ENCODE data around the gene POU3F1.

The POU3F1 gene

GRCh38 chr1:38046333-38046883, at the start of gene POU3F1:
POU3F1 (minus strand) TSS chr1:38046793; CDS start chr1:38046743, 50 bp downstream.
- DNase-seq (ENCODE audit: insufficient read length, low spot score) = no peak
- FAIRE-seq = no peak

DNA sequence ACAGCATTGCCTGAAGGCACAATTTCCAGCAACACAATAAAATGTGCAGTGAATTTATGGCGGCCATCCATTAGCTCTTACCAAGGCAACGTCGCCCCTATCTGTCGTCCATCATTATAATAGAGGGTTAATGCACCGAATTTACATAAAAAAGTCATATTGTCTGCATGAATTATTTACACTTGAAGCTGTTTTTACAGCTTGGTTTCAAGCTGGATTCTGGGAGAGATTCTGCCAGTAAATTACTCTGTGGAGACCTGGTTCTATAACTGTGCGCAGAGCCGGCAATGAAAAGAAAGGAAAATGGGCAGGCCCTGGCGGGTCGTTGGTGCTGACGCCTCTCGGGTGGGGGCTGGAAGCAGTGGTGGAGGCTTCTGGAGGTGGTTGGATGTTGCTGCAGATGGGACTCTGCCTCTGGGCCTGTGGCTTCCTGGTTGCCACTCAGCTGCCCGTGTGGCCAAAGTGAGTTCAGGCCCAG, 48.9 kb upstream of the POU3F1 start:
- no peak for FAIRE-seq
- no peak for DNase-seq (ENCODE audit: insufficient read length, low spot score)

DNA sequence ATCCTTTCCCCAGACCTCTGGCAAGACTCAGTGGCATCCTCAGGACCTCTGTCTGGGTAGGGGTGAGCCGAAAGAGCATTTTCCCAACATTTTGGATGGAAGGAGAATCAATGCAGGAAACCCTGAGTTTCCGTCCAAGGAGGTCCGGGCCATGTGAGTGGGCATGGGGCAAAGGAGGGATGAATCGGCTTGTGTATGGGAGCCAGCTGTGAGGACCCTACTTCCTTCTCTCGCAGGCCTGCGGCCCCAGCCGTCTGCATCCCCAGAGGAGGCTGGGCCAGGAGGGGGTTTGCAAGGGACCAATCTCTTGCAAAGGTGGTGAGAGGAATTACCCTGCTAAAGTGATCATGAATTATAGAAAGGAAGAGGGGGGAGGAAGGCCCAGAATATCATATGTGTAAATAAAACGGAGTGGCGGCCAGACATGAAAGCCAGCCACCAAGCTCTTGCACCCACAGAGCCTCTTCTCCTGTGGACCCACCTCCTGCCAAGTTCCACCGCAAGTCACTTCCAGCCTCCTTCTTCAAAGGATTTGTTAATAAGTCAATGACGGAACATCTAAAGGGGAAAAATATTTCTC, 48.2 kb upstream of the POU3F1 start:
- FAIRE-seq = no peak

GRCh38 chr1:38093569-38094520, 47.3 kb upstream of the POU3F1 start:
- FAIRE-seq (no peak), DNase-seq (ENCODE audit: insufficient read length, low spot score) (no peak)

More for the DNA sequence above, 48.2 kb upstream of the POU3F1 start:
- no peak for DNase-seq (ENCODE audit: insufficient read length, low spot score)

DNA sequence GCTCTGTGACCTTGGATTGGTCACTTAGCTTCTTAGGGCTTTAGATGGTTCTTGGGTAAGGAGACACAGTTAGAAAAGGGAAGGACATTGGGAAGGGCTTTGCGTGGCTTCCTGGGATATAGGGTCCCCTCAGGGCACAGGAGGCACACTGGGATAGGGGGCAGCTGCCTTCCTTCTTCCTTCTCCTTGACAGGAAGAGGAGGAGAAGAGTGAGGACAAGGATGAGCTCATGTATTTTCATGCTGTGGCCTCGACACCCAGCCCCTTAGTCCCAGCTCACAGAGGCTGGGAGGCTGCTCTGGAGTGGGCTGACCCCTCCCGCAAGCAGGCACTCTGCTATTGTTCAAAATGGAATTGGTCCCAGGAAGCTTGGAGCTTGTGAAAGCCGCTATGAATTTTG, 45.7 kb upstream of the POU3F1 start:
- DNase-seq (ENCODE audit: insufficient read length, low spot score) (no peak), FAIRE-seq (no peak)

GRCh38 chr1:38090796-38091195, 44.2 kb upstream of the POU3F1 start:
- no peak for DNase-seq (ENCODE audit: insufficient read length, low spot score)
- FAIRE-seq = no peak

DNA sequence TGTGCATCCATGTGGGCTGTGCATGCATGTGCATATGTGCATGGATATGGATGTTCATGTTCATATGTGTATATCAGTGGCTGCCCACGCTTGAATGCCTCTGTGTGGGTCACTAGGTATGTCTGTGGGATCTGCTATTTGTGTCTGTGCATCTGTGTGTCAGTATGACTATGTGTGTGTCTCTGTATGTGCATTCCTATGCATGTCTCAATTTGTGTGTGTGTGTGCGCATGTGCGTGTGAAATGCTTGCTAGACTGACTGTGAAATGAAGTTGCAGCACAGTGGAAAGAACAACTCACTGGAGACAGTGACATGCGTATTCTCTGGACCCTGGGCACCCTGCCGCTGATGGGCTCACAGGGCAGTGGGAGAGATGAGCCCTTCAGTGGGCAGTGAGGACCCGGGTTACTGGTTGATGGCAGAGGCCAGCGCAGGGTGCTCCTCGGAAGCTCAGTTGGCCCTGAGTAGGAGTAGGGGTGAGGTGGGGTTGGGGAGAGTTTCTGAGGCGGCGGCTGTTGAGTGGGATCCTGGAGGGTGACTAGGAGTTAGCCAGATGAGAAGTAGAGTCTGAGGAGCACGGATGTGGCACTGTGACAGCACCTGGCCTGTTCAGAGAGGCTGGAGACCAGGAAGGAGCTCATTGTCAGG, 43.2 kb upstream of the POU3F1 start:
- FAIRE-seq (no peak), DNase-seq (ENCODE audit: insufficient read length, low spot score) (no peak)

DNA sequence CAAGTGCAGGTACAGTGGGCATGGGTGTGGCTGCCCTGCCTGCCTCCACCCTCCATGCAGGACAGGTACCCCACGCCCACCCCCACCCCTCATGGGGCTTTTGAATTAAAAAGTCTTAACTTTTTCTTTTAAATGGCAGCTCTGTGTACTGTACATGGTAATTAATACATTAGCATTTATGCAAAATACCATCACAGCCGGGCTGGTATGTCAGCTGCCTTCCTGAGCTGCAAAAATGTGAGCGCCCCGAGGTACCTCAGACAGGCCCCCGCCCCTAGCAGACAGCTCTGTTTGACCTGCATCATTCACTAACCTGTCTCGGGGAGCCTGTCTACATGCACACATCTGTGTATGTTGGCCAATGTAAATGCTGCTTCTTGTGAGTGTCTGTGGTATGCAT, 42.2 kb upstream of the POU3F1 start:
- FAIRE-seq (no peak), DNase-seq (ENCODE audit: insufficient read length, low spot score) (no peak)

- no peak for DNase-seq (ENCODE audit: insufficient read length, low spot score)
- no peak for FAIRE-seq
These were observed 41.8 kb upstream of the POU3F1 start for GRCh38 chr1:38088366-38088765.

GRCh38 chr1:38087676-38088075, 41.1 kb upstream of the POU3F1 start:
- no peak for FAIRE-seq
- DNase-seq (ENCODE audit: insufficient read length, low spot score) = no peak

DNA sequence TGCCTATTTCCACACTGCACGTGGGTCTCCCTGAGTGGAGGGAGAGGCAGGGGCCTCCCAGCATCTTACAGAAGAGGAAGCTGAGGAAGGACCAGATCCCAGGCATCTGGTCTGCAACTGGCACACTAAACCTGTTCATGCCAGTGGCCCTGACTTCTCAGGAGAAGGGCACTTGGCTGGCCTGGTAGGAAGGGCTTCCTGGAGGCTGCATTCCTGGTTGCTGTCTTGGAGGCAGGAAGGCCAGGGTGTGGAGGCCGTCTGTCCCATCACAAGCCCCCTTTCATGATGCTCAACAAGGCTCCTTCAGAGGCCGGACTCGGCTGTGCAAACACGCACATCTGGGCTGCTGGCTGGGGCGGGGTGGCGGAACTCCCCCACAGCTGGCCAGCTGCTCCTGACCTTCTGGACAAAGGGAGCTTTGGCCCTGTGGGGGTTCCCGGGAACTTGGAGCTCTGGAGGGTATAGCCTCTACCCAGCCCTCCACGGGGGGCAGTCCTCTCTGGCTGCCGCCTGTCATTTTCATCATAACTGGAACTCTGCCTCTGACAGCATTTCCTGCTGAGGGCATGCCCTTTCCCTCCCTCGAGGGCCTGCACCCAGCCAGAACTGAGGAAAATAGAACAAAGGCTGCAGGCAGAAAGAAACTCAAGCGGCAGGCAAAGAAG, 39.2 kb upstream of the POU3F1 start:
- FAIRE-seq (no peak), DNase-seq (ENCODE audit: insufficient read length, low spot score) (no peak)

GRCh38 chr1:38084700-38085099, 38.1 kb upstream of the POU3F1 start:
- DNase-seq (ENCODE audit: insufficient read length, low spot score) (no peak), FAIRE-seq (no peak)

DNA sequence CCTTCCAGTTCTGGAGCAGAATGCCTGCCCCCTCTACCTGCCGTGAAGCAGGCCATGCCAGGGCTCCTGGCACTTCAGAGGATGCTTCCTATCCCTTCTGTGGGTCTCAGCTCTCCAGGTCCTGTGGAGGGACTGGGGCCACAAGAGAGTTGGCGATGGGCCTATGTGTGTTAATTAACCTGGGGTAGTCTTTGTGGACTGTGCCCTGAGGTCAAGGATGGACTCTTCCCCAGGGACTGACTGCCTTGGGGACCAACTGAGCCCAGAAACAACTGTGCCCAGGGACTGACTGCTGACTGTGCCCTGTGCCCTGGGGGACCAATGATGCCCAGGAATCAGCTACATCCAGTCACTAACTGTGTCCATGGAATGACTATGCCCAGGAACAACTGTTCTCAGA, 37.5 kb upstream of the POU3F1 start:
- DNase-seq (ENCODE audit: insufficient read length, low spot score) = no peak
- FAIRE-seq = no peak

DNA sequence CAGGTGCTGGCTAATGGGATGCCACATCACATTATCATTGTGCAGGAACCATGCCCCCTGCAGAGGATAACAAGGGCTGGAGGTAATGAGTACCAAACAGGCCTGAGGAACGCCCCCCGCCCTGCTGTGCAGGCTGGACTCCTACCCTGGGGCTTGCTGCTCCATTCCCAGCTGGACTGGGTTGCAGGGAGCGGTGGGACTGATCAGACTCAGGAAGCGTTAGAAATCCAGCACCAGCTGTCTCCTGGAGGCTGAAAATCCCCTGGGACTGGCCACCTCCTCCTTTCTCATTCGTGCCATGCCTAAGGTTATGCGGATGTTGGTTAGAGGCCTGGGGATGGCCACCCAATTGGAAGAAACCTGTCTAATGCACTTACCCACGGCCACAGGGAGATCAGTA, 36.9 kb upstream of the POU3F1 start:
- FAIRE-seq (no peak), DNase-seq (ENCODE audit: insufficient read length, low spot score) (no peak)

DNA sequence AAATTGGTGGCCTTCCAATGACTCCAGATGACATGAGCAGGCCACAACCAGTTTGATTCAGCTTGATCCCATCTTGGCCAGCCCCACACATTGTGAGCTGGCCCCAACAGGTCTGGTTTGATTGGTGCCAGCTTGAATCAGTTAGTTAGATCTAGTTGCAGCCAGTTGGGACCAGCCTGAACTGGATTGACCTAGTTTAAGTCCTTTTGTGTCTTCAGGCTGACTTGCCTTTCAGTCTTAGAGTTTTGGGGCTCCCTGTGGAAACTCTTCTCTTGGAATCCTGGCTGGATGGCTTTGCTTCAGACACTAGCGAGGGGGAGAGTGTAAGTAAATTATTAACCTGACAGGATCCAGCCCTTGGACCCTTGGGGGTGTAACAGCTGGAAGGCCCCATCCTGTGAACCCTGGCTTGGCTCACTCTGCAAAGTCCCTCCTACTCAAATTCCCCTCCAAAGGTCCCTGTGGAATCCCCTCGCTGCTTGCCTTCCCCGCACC, 36.2 kb upstream of the POU3F1 start:
- no peak for DNase-seq (ENCODE audit: insufficient read length, low spot score)
- no peak for FAIRE-seq

DNA sequence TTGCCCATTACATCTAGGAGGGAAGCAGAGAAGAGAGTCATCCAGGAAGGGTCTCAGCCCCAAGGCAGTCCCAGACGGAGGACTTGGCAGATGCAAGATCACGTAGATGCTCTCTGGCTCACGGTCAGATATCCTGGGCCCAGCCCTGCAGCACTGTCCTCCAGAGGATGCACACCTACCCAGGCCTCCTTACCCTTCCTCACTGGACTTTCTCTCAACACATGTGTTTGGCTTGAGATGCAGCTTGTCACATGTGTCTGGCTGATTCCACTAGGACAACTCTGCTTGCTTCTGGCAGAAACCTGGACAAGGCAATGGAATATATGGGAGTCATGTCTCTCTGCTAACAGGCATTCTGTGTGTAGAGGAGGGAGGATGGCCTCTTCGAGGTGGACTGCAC, 32.4 kb upstream of the POU3F1 start:
- no peak for FAIRE-seq
- no peak for DNase-seq (ENCODE audit: insufficient read length, low spot score)

DNA sequence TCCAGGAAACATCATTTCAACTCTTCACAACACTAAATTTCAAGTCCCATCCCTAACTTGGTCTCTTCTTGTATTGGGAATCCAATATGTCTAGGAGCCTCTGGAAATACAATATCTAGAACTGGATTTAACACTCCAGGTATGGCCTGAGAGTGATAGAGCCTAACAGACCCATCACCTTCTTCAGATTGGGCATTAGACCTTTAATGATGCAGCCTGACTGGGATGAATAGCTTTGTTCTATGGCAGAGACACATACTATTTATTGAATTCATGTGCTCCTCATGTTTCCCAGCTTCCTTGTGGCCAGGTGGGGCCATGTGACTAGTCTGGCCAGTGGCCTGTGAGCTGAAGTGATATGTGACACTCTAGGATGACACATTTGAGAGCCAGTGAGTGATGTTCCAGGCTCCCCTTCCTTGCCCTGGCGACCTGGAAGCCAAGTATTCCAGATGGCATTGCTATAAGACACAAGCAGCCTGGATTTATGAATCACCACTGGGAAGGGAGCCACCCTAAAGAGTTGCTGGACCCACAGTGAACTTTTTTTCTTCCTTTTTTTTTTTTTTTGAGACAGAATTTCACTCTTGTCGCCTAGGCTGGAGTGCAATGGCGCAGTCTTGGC, 31.0 kb upstream of the POU3F1 start:
- no peak for DNase-seq (ENCODE audit: insufficient read length, low spot score)
- FAIRE-seq = no peak

DNA sequence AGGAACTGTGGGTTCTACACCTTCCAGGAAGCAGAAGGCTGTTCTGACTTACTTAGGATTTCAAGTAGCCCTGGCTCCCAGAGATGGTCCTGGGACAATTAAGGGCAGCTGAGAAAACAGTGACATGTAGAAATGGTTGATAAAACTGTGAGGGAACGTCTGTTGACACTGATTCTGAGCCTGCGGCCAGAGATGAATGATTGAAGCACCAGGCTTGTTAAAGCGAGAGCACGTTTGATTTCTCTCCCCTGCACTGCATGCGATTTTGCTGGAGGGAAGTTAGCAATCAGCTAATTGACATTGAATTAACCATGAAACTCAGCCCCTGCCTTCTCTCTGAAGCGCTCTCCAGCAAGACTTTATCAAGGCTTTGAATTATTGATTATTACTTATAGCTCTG, 29.9 kb upstream of the POU3F1 start:
- no peak for DNase-seq (ENCODE audit: insufficient read length, low spot score)
- FAIRE-seq = no peak

DNA sequence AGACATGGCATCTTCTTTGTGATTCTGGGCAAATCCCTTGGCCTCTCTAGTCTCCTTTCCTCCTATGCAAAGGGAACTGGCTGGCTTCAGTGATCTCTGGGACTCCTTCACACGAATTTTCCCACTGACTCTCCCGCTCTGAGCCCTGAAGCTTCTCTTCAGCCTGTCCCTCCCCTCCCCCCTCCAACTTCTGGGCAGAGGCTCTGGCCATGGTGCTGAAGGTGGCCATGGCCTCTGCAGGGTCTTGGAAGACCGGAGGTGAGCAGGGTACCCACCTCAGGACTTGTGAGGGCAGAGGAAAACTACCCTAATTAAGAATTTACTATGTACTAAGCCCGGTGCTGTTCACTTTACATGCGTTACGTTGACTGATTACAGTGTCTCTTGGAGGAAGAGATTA, 29.4 kb upstream of the POU3F1 start:
- FAIRE-seq = no peak
- DNase-seq (ENCODE audit: insufficient read length, low spot score) = no peak

DNA sequence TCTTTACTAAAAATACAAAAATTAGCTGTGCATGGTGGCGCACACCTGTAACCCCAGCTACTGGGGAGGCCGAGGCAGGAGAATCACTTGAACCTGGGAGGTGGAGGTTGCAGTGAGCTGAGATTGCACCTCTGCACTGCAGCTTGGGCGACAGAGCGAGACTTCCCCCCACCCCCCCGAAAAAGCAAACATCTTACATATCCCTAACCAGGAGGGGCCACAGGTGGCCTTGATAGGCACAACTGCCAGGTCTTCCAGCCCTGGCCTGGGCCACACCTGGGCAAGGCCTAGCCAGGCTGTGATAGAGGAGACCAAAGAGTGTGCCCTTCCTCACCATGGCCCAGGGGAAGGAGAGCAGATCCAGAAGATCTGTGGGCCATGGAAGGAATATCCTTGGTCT, 28.6 kb upstream of the POU3F1 start:
- DNase-seq (ENCODE audit: insufficient read length, low spot score) (no peak), FAIRE-seq (no peak)

Measured in HTR-8/SVneo (cell line).